H1 (cell line): ENCODE measurements around the gene IGLON5. TPM values are rescaled to one million over a fixed set of nuclear protein-coding genes. Genes with fewer than 3 reads are reported as not detected.

Source experiments
- CTCF ChIA-PET: fragments of 300-600 bp; sonication (Branson Sonifier 250); formaldehyde crosslinking; loops from one replicate; lab custom pipeline; 2021; ENCODE audit not compliant: partially characterized antibody; lab: Charles Lee
- POLR2A ChIA-PET: fragments of 300-600 bp; sonication (Branson Sonifier 250); formaldehyde crosslinking; loops from one replicate; lab custom pipeline; 2021; ENCODE audit warnings: inconsistent platforms; ENCODE audit not compliant: partially characterized antibody; lab: Charles Lee
- DNase-seq, 2 experiments: peaks; one replicate each; pipeline versions ENCODE4 v3.0.0 to v3.0.0-alpha.2; 2010 to 2022; ENCODE audit warnings: low spot score in 2 of 2, low read depth in 1 of 2, mixed read lengths in 1 of 2
- FAIRE-seq: peaks from 2 replicates; lab custom pipeline; 2011; peaks lifted over from hg19 to GRCh38; lab: Jason Lieb, UNC
- H2AFZ ChIP-seq: 2 replicates; pipeline ENCODE4 v1.8.1; 2012; ENCODE audit warnings: low read length, inconsistent platforms
- H2AK5ac ChIP-seq: 2 replicates; pipeline ENCODE4 v1.6.1; 2013; ENCODE audit warnings: low read depth, low read length
- H2BK120ac ChIP-seq: replicated peaks from 2 replicates; pipeline ENCODE3; 2013; ENCODE audit warnings: low read depth, low read length, inconsistent platforms
- H2BK12ac ChIP-seq: 2 replicates; pipeline ENCODE4 v1.6.1; 2013; ENCODE audit warnings: low read depth, low read length
- H2BK15ac ChIP-seq: 2 replicates; pipeline ENCODE4 v1.6.1; 2013; ENCODE audit warnings: low read length
- H2BK20ac ChIP-seq: 2 replicates; pipeline ENCODE4 v1.6.1; 2013; ENCODE audit warnings: low read length
- H2BK5ac ChIP-seq: 2 replicates; pipeline ENCODE4 v1.6.1; 2013; ENCODE audit warnings: low read depth, low read length
- H3K14ac ChIP-seq: 2 replicates; pipeline ENCODE4 v1.6.1; 2013; ENCODE audit warnings: inconsistent platforms; ENCODE audit not compliant: insufficient read length
- H3K18ac ChIP-seq: 2 replicates; pipeline ENCODE4 v1.6.1; 2013; ENCODE audit warnings: low read length; ENCODE audit errors: extremely low read depth
- H3K23ac ChIP-seq: 2 replicates; pipeline ENCODE4 v1.6.1; 2013; ENCODE audit warnings: inconsistent platforms; ENCODE audit not compliant: insufficient read length
- H3K23me2 ChIP-seq: 2 replicates; pipeline ENCODE4 v1.6.1; 2013; ENCODE audit warnings: low read depth, low read length
- H3K27ac ChIP-seq: 2 replicates; pipeline ENCODE4 v1.6.1; 2011; ENCODE audit warnings: low read depth, low read length, inconsistent platforms
- H3K27me3 ChIP-seq, 4 experiments: replicated peaks in 1 of 4; 1 replicate in 1 of 4; 2 replicates in 3 of 4; pipeline versions ENCODE4 v1.6.1 to v1.8.1; 2011 to 2013; ENCODE audit warnings: low read length in 3 of 4, mild to moderate bottlenecking in 3 of 4, inconsistent platforms in 2 of 4, mixed read lengths in 2 of 4, moderate library complexity in 1 of 4; ENCODE audit not compliant: control insufficient read depth in 3 of 4, insufficient read depth in 3 of 4; ENCODE audit errors: extremely low read depth in 1 of 4
- H3K36me3 ChIP-seq, 4 experiments: 2 replicates each; pipeline versions ENCODE4 v1.6.1 to v1.8.1; 2011 to 2013; ENCODE audit warnings: mild to moderate bottlenecking in 4 of 4, low read length in 3 of 4, moderate library complexity in 2 of 4, control low read depth in 1 of 4, inconsistent platforms in 1 of 4; ENCODE audit not compliant: insufficient read depth in 4 of 4, control insufficient read depth in 2 of 4
- H3K4ac ChIP-seq: replicated peaks from 2 replicates; pipeline ENCODE3; 2013; ENCODE audit warnings: low read length, low read depth, mixed read lengths, inconsistent platforms; ENCODE audit not compliant: insufficient read length
- H3K4me1 ChIP-seq, 4 experiments: replicated peaks in 1 of 4; 1 replicate in 1 of 4; 2 replicates in 3 of 4; pipeline versions ENCODE4 v1.6.1 to v1.8.1; 2011 to 2013; ENCODE audit warnings: low read length in 3 of 4, inconsistent platforms in 2 of 4, mixed read lengths in 1 of 4; ENCODE audit not compliant: insufficient read depth in 4 of 4, control insufficient read depth in 3 of 4
- H3K4me2 ChIP-seq, 2 experiments: 2 replicates each; pipeline versions ENCODE4 v1.6.1 to v1.8.1; 2011 to 2013; ENCODE audit warnings: low read depth in 2 of 2, low read length in 2 of 2, control low read depth in 1 of 2, inconsistent platforms in 1 of 2, mild to moderate bottlenecking in 1 of 2; ENCODE audit not compliant: insufficient read depth in 1 of 2
- H3K4me3 ChIP-seq, 4 experiments: fragments of 200-600, 300-600 bp in 1 of 4; sonication (generic), shearing (Covaris generic), sonication (Bioruptor Twin) in 1 of 4; 2 replicates each; pipeline versions ENCODE4 v1.5.1 to v1.8.1; 2011 to 2016; ENCODE audit warnings: low read length in 4 of 4, low read depth in 3 of 4, control low read depth in 2 of 4, inconsistent platforms in 2 of 4, mild to moderate bottlenecking in 2 of 4, mixed read lengths in 1 of 4, moderate library complexity in 1 of 4; ENCODE audit not compliant: insufficient read depth in 2 of 4; ENCODE audit errors: extremely low read depth in 1 of 4
- H3K56ac ChIP-seq: replicated peaks from 2 replicates; pipeline ENCODE3; 2013; ENCODE audit warnings: low read depth, mild to moderate bottlenecking, mixed read lengths, low read length, inconsistent platforms; ENCODE audit not compliant: insufficient read length
- H3K79me1 ChIP-seq: 2 replicates; pipeline ENCODE4 v1.6.1; 2013; ENCODE audit warnings: low read depth, low read length, control low read depth
- H3K79me2 ChIP-seq, 2 experiments: 2 replicates each; pipeline versions ENCODE4 v1.6.1 to v1.8.1; 2012 to 2013; ENCODE audit warnings: low read length in 2 of 2, mild to moderate bottlenecking in 2 of 2, inconsistent platforms in 1 of 2; ENCODE audit not compliant: insufficient read depth in 2 of 2, control insufficient read depth in 1 of 2
- H3K9ac ChIP-seq, 4 experiments: replicated peaks in 1 of 4; 1 replicate in 1 of 4; 2 replicates in 3 of 4; pipeline versions ENCODE4 v1.6.1 to v1.8.1; 2011 to 2013; ENCODE audit warnings: low read depth in 3 of 4, low read length in 3 of 4, control low read depth in 2 of 4, mild to moderate bottlenecking in 2 of 4, moderate library complexity in 2 of 4, inconsistent platforms in 1 of 4; ENCODE audit errors: extremely low read depth in 1 of 4
- H3K9me3 ChIP-seq, 2 experiments: 2 replicates each; pipeline versions ENCODE4 v1.6.1 to v1.8.1; 2012 to 2013; ENCODE audit warnings: mild to moderate bottlenecking in 2 of 2, moderate library complexity in 2 of 2, control low read depth in 1 of 2, inconsistent platforms in 1 of 2, low read depth in 1 of 2, low read length in 1 of 2, mixed read lengths in 1 of 2; ENCODE audit not compliant: insufficient read depth in 2 of 2
- H4K20me1 ChIP-seq, 2 experiments: replicated peaks in 1 of 2; 2 replicates each; pipeline versions ENCODE3 to v1.8.1; 2011 to 2013; ENCODE audit warnings: inconsistent platforms in 2 of 2, low read length in 2 of 2, mild to moderate bottlenecking in 1 of 2; ENCODE audit not compliant: insufficient read depth in 2 of 2, control insufficient read depth in 1 of 2
- H4K5ac ChIP-seq: 2 replicates; pipeline ENCODE4 v1.6.1; 2013; ENCODE audit warnings: low read length, low read depth, mixed read lengths, inconsistent platforms; ENCODE audit not compliant: insufficient read length
- H4K8ac ChIP-seq: 2 replicates; pipeline ENCODE4 v1.8.0; 2013; ENCODE audit warnings: mild to moderate bottlenecking, moderate library complexity, low read length, inconsistent platforms; ENCODE audit not compliant: insufficient read depth; ENCODE audit errors: extremely low read depth
- H4K91ac ChIP-seq: replicated peaks from 2 replicates; pipeline ENCODE3; 2013; ENCODE audit warnings: low read length, mixed read lengths, inconsistent platforms; ENCODE audit not compliant: insufficient read length
- CBX5 ChIP-seq: fragments of 300-800, 300-1000 bp; sonication (generic); IDR thresholded peaks from 2 replicates; pipeline ENCODE4 v1.7.1; 2016; ENCODE audit warnings: antibody characterized with exemption, low read length, low read depth
- CBX8 ChIP-seq: fragments of 300-800, 300-1000 bp; sonication (generic); IDR thresholded peaks from 2 replicates; pipeline ENCODE4 v1.7.1; 2016; ENCODE audit warnings: low read depth, low read length, borderline replicate concordance
- HDAC2 ChIP-seq, 2 experiments: fragments of 300-600 bp in 1 of 2; sonication (generic) in 1 of 2; IDR thresholded peaks; 2 replicates each; pipeline ENCODE4 v1.6.1; 2011 to 2012; ENCODE audit warnings: low read depth in 2 of 2, low read length in 2 of 2, mild to moderate bottlenecking in 2 of 2, moderate library complexity in 2 of 2, borderline replicate concordance in 1 of 2, inconsistent platforms in 1 of 2
- HDAC6 ChIP-seq: IDR thresholded peaks from one replicate; pipeline ENCODE4 v1.7.1; 2012; ENCODE audit warnings: low read depth, mild to moderate bottlenecking, inconsistent platforms, low read length, moderate library complexity
- NRF1 ChIP-seq: IDR thresholded peaks from 2 replicates; pipeline ENCODE4 v1.6.1; 2011; ENCODE audit warnings: mild to moderate bottlenecking, low read depth, low read length, improper control_type of control experiment
- RBBP5 ChIP-seq: IDR thresholded peaks from 2 replicates; pipeline ENCODE4 v1.7.1; 2012; ENCODE audit warnings: low read depth, mild to moderate bottlenecking, inconsistent platforms, low read length, moderate library complexity, borderline replicate concordance
- RFX5 ChIP-seq: IDR thresholded peaks from 2 replicates; pipeline ENCODE4 v1.6.1; 2011; ENCODE audit warnings: low read depth, low read length, improper control_type of control experiment, borderline replicate concordance
- RNF2 ChIP-seq: fragments of 200-900, 300-1000 bp; sonication (generic); IDR thresholded peaks from 2 replicates; pipeline ENCODE4 v1.7.1; 2016; ENCODE audit warnings: borderline replicate concordance, low read depth, mild to moderate bottlenecking, antibody characterized with exemption, low read length; ENCODE audit not compliant: poor library complexity, severe bottlenecking; ENCODE audit errors: missing control alignments
- TEAD4 ChIP-seq: IDR thresholded peaks from 2 replicates; pipeline ENCODE4 v1.6.1; 2012; ENCODE audit warnings: low read depth, low read length, inconsistent platforms, mixed read lengths
- WGBS, 2 experiments: shearing (Covaris generic) in 1 of 2; methylation state at CpG; one replicate each; pipeline versions ENCODE4 v1.1.6 to v1.1.7; 2013 to 2015; ENCODE audit warnings: low lambda C conversion rate in 2 of 2, mixed read lengths in 2 of 2, inconsistent platforms in 1 of 2, low coverage in 1 of 2, missing lambda C conversion rate in 1 of 2; ENCODE audit not compliant: insufficient replicate concordance in 2 of 2, insufficient coverage in 1 of 2, insufficient read length in 1 of 2; ENCODE audit errors: extremely low coverage in 1 of 2, missing lambda C conversion rate in 1 of 2; 5-methylcytosine and 5-hydroxymethylcytosine counted together
- polyA plus RNA-seq, 7 experiments: library from polyadenylated mRNA; depleted of rRNA in 3 of 7; stranded (reverse) in 5 of 7; unstranded in 2 of 7; fragments of >200 nt in 5 of 7; fragments of 200-250 nt in 2 of 7; gene quantifications; 1 replicate in 5 of 7; 2 replicates in 1 of 7; 4 replicates in 1 of 7; pipeline versions ENCODE4 v1.2.1 to v1.2.3, GENCODE V29; 2011 to 2013; ENCODE audit warnings: missing spikeins in 2 of 7, mixed read lengths in 2 of 7
- total RNA-seq: library from RNA; stranded (reverse); fragmentation: NEBNext Ultra II Directional; extraction: Animal tissue kit (Norgen Biotek cat#: 25700); gene quantifications from 2 replicates; pipeline ENCODE4 v1.2.1, GENCODE V29; 2021
- TF ChIP-seq, protein P1 (sequence below), 3 experiments: IDR thresholded peaks; 1 replicate in 2 of 3; 2 replicates in 1 of 3; pipeline versions ENCODE4 v1.5.1 to v1.6.1; 2011; ENCODE audit warnings: low read length in 3 of 3, mild to moderate bottlenecking in 3 of 3, inconsistent platforms in 2 of 3, low read depth in 1 of 3, moderate library complexity in 1 of 3; ENCODE audit not compliant: insufficient read depth in 1 of 3; ENCODE audit errors: control extremely low read depth in 1 of 3

Gene IGLON5
- total and polyA plus RNA-seq, 2 of the 8 experiments (the other 6 are each of a cell fraction or from before 2014, with no cell fraction given) = 31.8 to 34.6 TPM

DNA sequence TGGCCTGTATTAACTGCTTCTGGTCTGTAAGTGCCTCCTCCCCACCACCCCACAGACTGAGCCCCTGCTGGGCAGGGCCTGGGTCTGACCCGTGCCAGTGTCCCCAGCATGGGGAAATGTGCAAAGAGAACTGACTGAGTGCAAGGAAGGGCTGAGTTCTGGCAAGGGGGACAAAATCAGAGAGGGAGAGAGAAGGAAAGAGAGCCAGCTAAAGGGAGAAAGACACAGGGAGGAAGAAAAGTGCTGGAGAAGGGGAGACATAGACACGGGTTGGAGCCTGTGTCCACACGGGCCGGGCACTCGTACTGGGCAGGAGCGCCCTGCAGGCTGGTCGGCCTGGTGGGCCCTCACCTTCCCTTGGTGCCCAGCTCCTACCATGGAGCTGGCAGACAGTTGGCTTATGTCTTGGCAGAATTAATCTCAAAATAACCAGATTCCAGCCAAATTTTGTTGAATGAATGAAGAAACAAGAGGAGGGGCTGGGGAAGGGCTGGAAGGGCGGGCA, 59.8 kb downstream of the IGLON5 start:
- no peak overlapping the region for H2AFZ ChIP-seq
- no peak overlapping the region for H3K18ac ChIP-seq
- no peaks in the 10 kb centered on the region for H3K9me3 ChIP-seq
- no peak overlapping the region for H3K4me3 ChIP-seq
- H4K8ac ChIP-seq = no peak overlapping the region
- H3K4ac ChIP-seq = no peak overlapping the region
- H2BK120ac ChIP-seq = no peak overlapping the region
- H2BK15ac ChIP-seq = no peak overlapping the region
- H3K79me1 ChIP-seq = no peaks in the 10 kb centered on the region
- no peak overlapping the region for H3K14ac ChIP-seq
- peaks cover 0 to 9% (median 8%) of the 10 kb centered on the region in 4 experiments; a peak in 5 of 7 replicates for H3K4me1 ChIP-seq
- H4K5ac ChIP-seq = no peak overlapping the region
- no peak overlapping the region for H3K4me2 ChIP-seq
- CTCF ChIA-PET = interaction anchor here (1.0 to 1.8 kb wide), 3 partner anchors 16 to 46 kb away, joined by 3 to 5 read pairs (median 4); partner anchors contain the start of genes C19orf84, LIM2 and SIGLEC10
- no peak overlapping the region for H4K91ac ChIP-seq
- no peaks in the 10 kb centered on the region for H3K36me3 ChIP-seq
- DNase-seq = no peak
- no peak overlapping the region for H2BK20ac ChIP-seq
- H3K23me2 ChIP-seq = peaks cover 19% of the 10 kb centered on the region
- H4K20me1 ChIP-seq = no peaks in the 10 kb centered on the region
- no peak overlapping the region for H3K23ac ChIP-seq
- H3K27ac ChIP-seq = no peak overlapping the region
- no peak overlapping the region for H3K9ac ChIP-seq
- no peak overlapping the region for H2AK5ac ChIP-seq
- no peaks in the 10 kb centered on the region; a peak in 2 of 7 replicates for H3K27me3 ChIP-seq
- 76% methylated on average over 8 of the region's 8 CpGs; no CpG with 5 or more reads in 1 of the 2 experiments for WGBS, 2 experiments
- no peak overlapping the region for H2BK5ac ChIP-seq
- TF ChIP-seq CBX8 (no peak), RBBP5 (no peak), RNF2 (no peak), CBX5 (no peak), HDAC6 (no peak), TEAD4 (no peak), NRF1 (no peak), HDAC2 (IDR thresholded peaks at IDR 0.05; ENCODE audit: borderline replicate concordance in 1 of 2, low read depth in 2 of 2, low read length in 2 of 2) (no peak), RFX5 (no peak)
- TF ChIP-seq, protein P1, sequence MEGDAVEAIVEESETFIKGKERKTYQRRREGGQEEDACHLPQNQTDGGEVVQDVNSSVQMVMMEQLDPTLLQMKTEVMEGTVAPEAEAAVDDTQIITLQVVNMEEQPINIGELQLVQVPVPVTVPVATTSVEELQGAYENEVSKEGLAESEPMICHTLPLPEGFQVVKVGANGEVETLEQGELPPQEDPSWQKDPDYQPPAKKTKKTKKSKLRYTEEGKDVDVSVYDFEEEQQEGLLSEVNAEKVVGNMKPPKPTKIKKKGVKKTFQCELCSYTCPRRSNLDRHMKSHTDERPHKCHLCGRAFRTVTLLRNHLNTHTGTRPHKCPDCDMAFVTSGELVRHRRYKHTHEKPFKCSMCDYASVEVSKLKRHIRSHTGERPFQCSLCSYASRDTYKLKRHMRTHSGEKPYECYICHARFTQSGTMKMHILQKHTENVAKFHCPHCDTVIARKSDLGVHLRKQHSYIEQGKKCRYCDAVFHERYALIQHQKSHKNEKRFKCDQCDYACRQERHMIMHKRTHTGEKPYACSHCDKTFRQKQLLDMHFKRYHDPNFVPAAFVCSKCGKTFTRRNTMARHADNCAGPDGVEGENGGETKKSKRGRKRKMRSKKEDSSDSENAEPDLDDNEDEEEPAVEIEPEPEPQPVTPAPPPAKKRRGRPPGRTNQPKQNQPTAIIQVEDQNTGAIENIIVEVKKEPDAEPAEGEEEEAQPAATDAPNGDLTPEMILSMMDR (IDR thresholded peaks at IDR 0.05; ENCODE audit: control extremely low read depth in 1 of 3, insufficient read depth in 1 of 3, low read depth in 1 of 3, low read length in 3 of 3) = no peak
- TF ChIP-seq, all 59 proteins: peak for 0
- FAIRE-seq = no peak
- H3K56ac ChIP-seq = no peak overlapping the region
- POLR2A ChIA-PET = interaction anchor here (1.3 to 2.7 kb wide), 3 partner anchors 10 to 23 kb away, joined by 3 to 11 read pairs (median 5); partner anchors contain the start of gene C19orf84
- no peak overlapping the region for H2BK12ac ChIP-seq
- no peaks in the 10 kb centered on the region for H3K79me2 ChIP-seq
